Liver (tissue), 3 donors: ENCODE results near the gene RALGDS.

Experiments used
- EGR1 ChIP-seq, 2 donors: IDR thresholded peaks; 2 replicates each; pipeline ENCODE4 v1.6.1; 2016 to 2018; ENCODE audit warnings: antibody characterized with exemption in 2 of 2, low read depth in 2 of 2
- GABPA ChIP-seq, 2 donors: IDR thresholded peaks in 1 of 2; conservative IDR thresholded peaks in 1 of 2; 2 replicates each; pipeline ENCODE4 v1.6.1; 2016; ENCODE audit warnings: antibody characterized with exemption in 2 of 2, mild to moderate bottlenecking in 1 of 2, moderate library complexity in 1 of 2
- HNF4A ChIP-seq, 2 donors: conservative IDR thresholded peaks; 2 replicates each; pipeline ENCODE4 v1.6.1; 2016; ENCODE audit warnings: antibody characterized with exemption in 2 of 2, mild to moderate bottlenecking in 2 of 2
- HNF4G ChIP-seq: IDR thresholded peaks from 2 replicates; pipeline ENCODE4 v1.6.1; 2016; ENCODE audit warnings: antibody characterized with exemption
- JUND ChIP-seq, 2 donors: IDR thresholded peaks; 2 replicates each; pipeline ENCODE4 v1.6.1; 2016; ENCODE audit warnings: antibody characterized with exemption in 2 of 2
- RAD21 ChIP-seq, 2 donors: IDR thresholded peaks; 2 replicates each; pipeline ENCODE4 v1.6.1; 2016; ENCODE audit warnings: antibody characterized with exemption in 2 of 2, mild to moderate bottlenecking in 2 of 2
- REST ChIP-seq: IDR thresholded peaks from 2 replicates; pipeline ENCODE4 v1.6.1; 2016; ENCODE audit warnings: antibody characterized with exemption, mild to moderate bottlenecking
- RXRA ChIP-seq, 2 donors: IDR thresholded peaks; 2 replicates each; pipeline ENCODE4 v1.6.1; 2017 to 2018; ENCODE audit warnings: antibody characterized with exemption in 2 of 2, mild to moderate bottlenecking in 1 of 2
- SP1 ChIP-seq: IDR thresholded peaks from 2 replicates; pipeline ENCODE4 v1.6.1; 2018; ENCODE audit warnings: antibody characterized with exemption, mild to moderate bottlenecking
- TAF1 ChIP-seq: conservative IDR thresholded peaks from 2 replicates; pipeline ENCODE4 v1.6.1; 2016; ENCODE audit warnings: antibody characterized with exemption, mild to moderate bottlenecking
- TF ChIP-seq, protein P1 (sequence below): fragments of 150-350 bp; IDR thresholded peaks from 2 replicates; pipeline ENCODE4 v1.5.1; 2017; ENCODE audit warnings: improper control_type of control experiment, low read depth, low read length; ENCODE audit not compliant: missing input control
- donor health status: healthy.
- donor health status: healthy.

GRCh38 chr9:133114886-133115603, 6.0 kb downstream of the RALGDS start:
- TF ChIP-seq RAD21 (IDR thresholded peaks at IDR 0.05) (no peak), HNF4G (no peak), SP1 (no peak), REST (no peak), RXRA (IDR thresholded peaks at IDR 0.05) (no peak), TAF1 (no peak), JUND (IDR thresholded peaks at IDR 0.05) (no peak), GABPA (IDR thresholded peaks at IDR 0.05 in 1 of 2, conservative IDR thresholded peaks at IDR 0.05 in 1 of 2) (no peak), EGR1 (IDR thresholded peaks at IDR 0.05; ENCODE audit: low read depth in 2 of 2) (no peak), HNF4A (conservative IDR thresholded peaks at IDR 0.05) (no peak)
- TF ChIP-seq, protein P1, sequence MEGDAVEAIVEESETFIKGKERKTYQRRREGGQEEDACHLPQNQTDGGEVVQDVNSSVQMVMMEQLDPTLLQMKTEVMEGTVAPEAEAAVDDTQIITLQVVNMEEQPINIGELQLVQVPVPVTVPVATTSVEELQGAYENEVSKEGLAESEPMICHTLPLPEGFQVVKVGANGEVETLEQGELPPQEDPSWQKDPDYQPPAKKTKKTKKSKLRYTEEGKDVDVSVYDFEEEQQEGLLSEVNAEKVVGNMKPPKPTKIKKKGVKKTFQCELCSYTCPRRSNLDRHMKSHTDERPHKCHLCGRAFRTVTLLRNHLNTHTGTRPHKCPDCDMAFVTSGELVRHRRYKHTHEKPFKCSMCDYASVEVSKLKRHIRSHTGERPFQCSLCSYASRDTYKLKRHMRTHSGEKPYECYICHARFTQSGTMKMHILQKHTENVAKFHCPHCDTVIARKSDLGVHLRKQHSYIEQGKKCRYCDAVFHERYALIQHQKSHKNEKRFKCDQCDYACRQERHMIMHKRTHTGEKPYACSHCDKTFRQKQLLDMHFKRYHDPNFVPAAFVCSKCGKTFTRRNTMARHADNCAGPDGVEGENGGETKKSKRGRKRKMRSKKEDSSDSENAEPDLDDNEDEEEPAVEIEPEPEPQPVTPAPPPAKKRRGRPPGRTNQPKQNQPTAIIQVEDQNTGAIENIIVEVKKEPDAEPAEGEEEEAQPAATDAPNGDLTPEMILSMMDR: no peak
